ENCODE measurements around the gene CDC7. TPM values are rescaled to one million over a fixed set of nuclear protein-coding genes. Genes with fewer than 3 reads are reported as not detected.

The CDC7 gene
- polyA plus RNA-seq, 1 donor from 2014 or later = 34.6 TPM

DNA sequence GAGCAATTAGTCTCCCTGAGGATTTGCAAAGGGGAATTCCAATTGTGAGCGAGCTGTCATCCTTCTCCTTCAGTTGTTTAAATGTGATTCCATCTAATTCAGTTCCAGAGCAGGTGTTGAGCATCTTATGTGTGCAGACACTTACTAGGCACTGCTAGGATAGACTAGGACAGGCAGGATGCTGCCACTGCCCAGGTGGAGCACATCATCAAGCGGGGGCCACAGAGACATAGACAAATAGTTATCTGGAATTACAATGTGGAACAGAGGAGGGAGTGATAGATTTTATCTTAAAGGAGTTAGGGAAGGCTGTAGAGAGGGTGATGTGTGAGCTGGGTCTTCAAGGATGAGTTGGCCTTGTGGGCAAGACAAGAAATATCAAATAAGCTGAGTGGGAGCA lies 55.9 kb downstream of the CDC7 start:
- TF ChIP-seq EP300 (conservative IDR thresholded peaks at IDR 0.05; ENCODE audit: poor library complexity, severe bottlenecking) (peak; percentile 36), POLR2AphosphoS5 (IDR thresholded peaks at IDR 0.05) (no peak)
- Histone ChIP-seq H3K27me3 (ENCODE audit: insufficient read depth, low read depth, low read length) (no peaks in the 10 kb centered on the region), H3K27ac (ENCODE audit: low read length) (peak overlapping the region; percentile 10), H3K9me2 (ENCODE audit: insufficient read depth, low read length) (no peaks in the 10 kb centered on the region), H3K4me3 (ENCODE audit: low read length) (peak overlapping the region; percentile 36), H3F3A (ENCODE audit: insufficient read depth, low read length, poor library complexity, severe bottlenecking) (no peaks in the 10 kb centered on the region), H4K20me1 (ENCODE audit: insufficient read depth) (no peaks in the 10 kb centered on the region), H3K79me2 (replicated peaks; ENCODE audit: insufficient read depth, low read length) (no peaks in the 10 kb centered on the region), H2AFZ (ENCODE audit: low read depth, low read length) (no peak overlapping the region), H3K9me3 (ENCODE audit: low read length) (no peaks in the 10 kb centered on the region), H3K36me3 (ENCODE audit: insufficient read depth, low read length) (no peaks in the 10 kb centered on the region), H3K4me2 (ENCODE audit: low read length) (peak overlapping the region; percentile 40), H3K9ac (ENCODE audit: low read length) (no peak overlapping the region)

DNA sequence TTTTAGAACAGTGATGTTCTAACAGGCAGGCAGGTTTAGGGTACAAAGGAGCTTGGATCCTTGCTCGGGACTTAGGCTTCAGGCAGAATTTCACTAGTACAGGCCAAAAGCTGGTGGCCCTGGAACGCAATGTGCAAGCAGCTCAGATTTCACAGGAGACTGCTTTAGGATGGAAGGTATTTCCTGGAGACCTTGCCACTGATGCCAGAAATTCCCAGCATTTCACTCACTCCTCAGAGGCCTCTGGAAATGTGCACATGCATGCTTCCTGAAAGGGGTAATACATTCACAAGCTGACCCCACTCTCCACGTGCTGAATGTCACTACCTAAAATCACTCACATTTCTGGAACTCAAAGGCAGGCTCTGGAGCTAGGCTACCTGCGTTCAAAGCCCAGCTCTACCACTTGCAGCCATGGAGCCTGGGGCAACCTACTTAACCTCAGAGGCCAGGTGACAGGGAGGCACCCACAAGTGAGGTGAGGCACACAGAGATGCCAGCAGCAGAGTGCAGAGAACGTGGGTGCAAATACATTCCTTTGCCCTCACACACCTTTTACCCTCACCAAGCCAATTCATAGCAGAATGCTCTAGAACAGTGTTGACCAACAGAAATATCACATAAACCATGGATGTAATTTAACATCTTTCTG lies 56.5 kb downstream of the CDC7 start:
- no peaks in the 10 kb centered on the region for H4K20me1 ChIP-seq (ENCODE audit: insufficient read depth)
- H3K27ac ChIP-seq (ENCODE audit: low read length) = no peak overlapping the region
- TF ChIP-seq EZH2 (IDR thresholded peaks at IDR 0.05; ENCODE audit: borderline replicate concordance, insufficient read depth, low read length, poor library complexity, severe bottlenecking) = no peak
- no peak for TF ChIP-seq EP300 (conservative IDR thresholded peaks at IDR 0.05; ENCODE audit: poor library complexity, severe bottlenecking)
- no peak for TF ChIP-seq POLR2AphosphoS5 (IDR thresholded peaks at IDR 0.05)
- TF ChIP-seq, protein P1, sequence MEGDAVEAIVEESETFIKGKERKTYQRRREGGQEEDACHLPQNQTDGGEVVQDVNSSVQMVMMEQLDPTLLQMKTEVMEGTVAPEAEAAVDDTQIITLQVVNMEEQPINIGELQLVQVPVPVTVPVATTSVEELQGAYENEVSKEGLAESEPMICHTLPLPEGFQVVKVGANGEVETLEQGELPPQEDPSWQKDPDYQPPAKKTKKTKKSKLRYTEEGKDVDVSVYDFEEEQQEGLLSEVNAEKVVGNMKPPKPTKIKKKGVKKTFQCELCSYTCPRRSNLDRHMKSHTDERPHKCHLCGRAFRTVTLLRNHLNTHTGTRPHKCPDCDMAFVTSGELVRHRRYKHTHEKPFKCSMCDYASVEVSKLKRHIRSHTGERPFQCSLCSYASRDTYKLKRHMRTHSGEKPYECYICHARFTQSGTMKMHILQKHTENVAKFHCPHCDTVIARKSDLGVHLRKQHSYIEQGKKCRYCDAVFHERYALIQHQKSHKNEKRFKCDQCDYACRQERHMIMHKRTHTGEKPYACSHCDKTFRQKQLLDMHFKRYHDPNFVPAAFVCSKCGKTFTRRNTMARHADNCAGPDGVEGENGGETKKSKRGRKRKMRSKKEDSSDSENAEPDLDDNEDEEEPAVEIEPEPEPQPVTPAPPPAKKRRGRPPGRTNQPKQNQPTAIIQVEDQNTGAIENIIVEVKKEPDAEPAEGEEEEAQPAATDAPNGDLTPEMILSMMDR (IDR thresholded peaks at IDR 0.05; ENCODE audit: poor library complexity, severe bottlenecking) = no peak
- TF ChIP-seq, protein P2, sequence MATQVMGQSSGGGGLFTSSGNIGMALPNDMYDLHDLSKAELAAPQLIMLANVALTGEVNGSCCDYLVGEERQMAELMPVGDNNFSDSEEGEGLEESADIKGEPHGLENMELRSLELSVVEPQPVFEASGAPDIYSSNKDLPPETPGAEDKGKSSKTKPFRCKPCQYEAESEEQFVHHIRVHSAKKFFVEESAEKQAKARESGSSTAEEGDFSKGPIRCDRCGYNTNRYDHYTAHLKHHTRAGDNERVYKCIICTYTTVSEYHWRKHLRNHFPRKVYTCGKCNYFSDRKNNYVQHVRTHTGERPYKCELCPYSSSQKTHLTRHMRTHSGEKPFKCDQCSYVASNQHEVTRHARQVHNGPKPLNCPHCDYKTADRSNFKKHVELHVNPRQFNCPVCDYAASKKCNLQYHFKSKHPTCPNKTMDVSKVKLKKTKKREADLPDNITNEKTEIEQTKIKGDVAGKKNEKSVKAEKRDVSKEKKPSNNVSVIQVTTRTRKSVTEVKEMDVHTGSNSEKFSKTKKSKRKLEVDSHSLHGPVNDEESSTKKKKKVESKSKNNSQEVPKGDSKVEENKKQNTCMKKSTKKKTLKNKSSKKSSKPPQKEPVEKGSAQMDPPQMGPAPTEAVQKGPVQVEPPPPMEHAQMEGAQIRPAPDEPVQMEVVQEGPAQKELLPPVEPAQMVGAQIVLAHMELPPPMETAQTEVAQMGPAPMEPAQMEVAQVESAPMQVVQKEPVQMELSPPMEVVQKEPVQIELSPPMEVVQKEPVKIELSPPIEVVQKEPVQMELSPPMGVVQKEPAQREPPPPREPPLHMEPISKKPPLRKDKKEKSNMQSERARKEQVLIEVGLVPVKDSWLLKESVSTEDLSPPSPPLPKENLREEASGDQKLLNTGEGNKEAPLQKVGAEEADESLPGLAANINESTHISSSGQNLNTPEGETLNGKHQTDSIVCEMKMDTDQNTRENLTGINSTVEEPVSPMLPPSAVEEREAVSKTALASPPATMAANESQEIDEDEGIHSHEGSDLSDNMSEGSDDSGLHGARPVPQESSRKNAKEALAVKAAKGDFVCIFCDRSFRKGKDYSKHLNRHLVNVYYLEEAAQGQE (IDR thresholded peaks at IDR 0.05; ENCODE audit: borderline replicate concordance) = no peak
- TF ChIP-seq RAD21 (conservative IDR thresholded peaks at IDR 0.05) = no peak
- TF ChIP-seq TAF1 (IDR thresholded peaks at IDR 0.05; ENCODE audit: low read depth) = no peak
- TF ChIP-seq MXI1 (conservative IDR thresholded peaks at IDR 0.05; ENCODE audit: poor library complexity, severe bottlenecking) = no peak
- TF ChIP-seq SMC3 (conservative IDR thresholded peaks at IDR 0.05; ENCODE audit: poor library complexity) = no peak
- no peaks in the 10 kb centered on the region for H3K79me2 ChIP-seq (replicated peaks; ENCODE audit: insufficient read depth, low read length)
- no peaks in the 10 kb centered on the region for H3F3A ChIP-seq (ENCODE audit: insufficient read depth, low read length, poor library complexity, severe bottlenecking)
- H3K27me3 ChIP-seq (ENCODE audit: insufficient read depth, low read depth, low read length) = no peaks in the 10 kb centered on the region
- H3K9me3 ChIP-seq (ENCODE audit: low read length) = peaks cover 2% of the 10 kb centered on the region
- no peak overlapping the region for H3K4me2 ChIP-seq (ENCODE audit: low read length)
- no peaks in the 10 kb centered on the region for H3K9me2 ChIP-seq (ENCODE audit: insufficient read depth, low read length)
- H3K4me3 ChIP-seq (ENCODE audit: low read length) = peak overlapping the region; percentile 36
- H2AFZ ChIP-seq (ENCODE audit: low read depth, low read length) = no peak overlapping the region
- no peak overlapping the region for H3K9ac ChIP-seq (ENCODE audit: low read length)
- H3K36me3 ChIP-seq (ENCODE audit: insufficient read depth, low read length) = no peaks in the 10 kb centered on the region

Data from neural cell (in vitro differentiated cells).